HG03432 (cell line): ENCODE data around the gene HABP2.

Experiments used
- ATAC-seq: cut with Tn5 transposase; IDR thresholded peaks from one replicate; pipeline ENCODE4 v1.9.1; 2021; ENCODE audit warnings: mild to moderate bottlenecking, moderate library complexity; ENCODE audit not compliant: unreplicated experiment

Gene HABP2

GRCh38 chr10:113600569-113600968 is 47.7 kb downstream of the HABP2 start:
- no peak for ATAC-seq

- no peak for ATAC-seq
Measured at GRCh38 chr10:113603057-113603777, 50.4 kb downstream of the HABP2 start.

DNA sequence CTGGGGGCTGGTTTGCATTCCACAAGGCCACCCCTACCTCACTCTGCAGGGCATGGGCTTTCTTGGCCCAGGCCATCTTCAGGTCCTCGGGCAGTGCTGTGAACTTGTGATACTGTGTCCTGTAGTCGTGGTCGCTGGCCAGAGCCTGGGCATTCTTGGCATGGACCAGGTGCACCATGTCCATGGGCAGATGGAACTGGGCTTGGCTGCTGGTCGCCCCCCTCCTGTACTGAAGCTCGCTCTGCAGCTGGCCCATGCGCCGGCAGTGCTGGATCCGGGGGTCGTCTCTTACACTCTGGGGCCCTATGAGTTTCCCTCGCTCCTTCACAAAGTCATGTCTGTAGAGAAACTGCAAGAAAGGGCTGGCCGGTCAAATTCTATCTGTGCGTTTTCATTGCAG is 51.7 kb downstream of the HABP2 start:
- no peak for ATAC-seq

- no peak for ATAC-seq
Measured at GRCh38 chr10:113605268-113605978, 52.6 kb downstream of the HABP2 start.

GRCh38 chr10:113609704-113610108 is 56.9 kb downstream of the HABP2 start:
- no peak for ATAC-seq

- no peak for ATAC-seq
Measured at GRCh38 chr10:113610631-113611601, 58.1 kb downstream of the HABP2 start.

- ATAC-seq: no peak
Measured at GRCh38 chr10:113612154-113612553, 59.3 kb downstream of the HABP2 start.

- no peak for ATAC-seq
Measured at GRCh38 chr10:113613427-113613826, 60.6 kb downstream of the HABP2 start.

DNA sequence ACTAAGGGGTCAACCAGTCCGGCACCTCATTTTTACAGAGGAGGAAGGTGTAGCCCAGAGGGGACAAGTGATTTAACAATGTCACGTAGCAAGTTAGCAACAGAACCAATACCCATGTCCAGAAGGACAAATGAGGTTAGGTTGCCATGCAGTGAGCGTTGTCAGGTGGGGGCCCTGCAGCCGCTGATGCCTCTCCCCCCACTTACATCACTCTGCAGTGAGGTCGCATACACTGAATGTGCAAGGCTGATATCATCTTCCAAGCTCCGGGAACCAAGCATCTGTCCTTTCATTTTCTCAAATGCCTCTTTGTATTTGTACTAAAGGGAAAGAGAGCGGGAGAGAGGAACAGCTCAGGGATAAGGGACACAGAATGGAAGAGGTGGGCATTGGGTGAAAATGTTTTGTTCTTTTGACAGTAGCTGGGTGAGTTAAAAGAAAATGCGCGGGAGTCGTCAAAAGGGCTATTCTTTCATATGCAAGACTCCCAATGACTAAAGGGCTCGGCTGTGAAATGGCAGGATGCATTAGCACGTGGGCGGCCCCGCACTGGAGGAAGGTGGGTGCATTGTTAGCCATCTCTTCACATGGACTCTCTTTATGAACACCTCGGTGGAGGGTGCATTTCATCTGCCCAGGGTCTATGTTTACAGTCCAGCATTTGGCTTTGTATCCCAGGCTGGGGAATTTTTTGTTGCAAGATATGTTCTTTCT is 61.3 kb downstream of the HABP2 start:
- ATAC-seq: no peak

- no peak for ATAC-seq
Measured at GRCh38 chr10:113616244-113617074, 63.6 kb downstream of the HABP2 start.

DNA sequence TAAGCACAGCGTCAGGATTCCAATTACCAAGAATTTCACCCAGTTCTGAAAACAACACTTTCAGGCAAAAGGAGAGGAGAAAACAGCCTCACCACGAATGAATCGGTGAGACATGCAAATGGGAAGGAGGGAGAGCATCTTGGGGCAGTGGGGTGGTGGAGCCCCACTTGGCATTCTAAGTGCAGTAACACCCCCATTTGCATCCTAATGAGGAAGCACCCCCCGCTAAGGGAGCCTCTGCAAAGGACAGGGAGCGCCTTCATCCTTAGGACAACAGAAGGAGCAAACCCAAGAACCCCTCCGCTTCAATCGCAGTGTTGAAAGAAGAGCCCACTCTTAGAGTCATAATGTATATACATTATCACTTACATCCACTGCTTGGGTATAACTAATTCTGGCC is 64.2 kb downstream of the HABP2 start:
- ATAC-seq: no peak

DNA sequence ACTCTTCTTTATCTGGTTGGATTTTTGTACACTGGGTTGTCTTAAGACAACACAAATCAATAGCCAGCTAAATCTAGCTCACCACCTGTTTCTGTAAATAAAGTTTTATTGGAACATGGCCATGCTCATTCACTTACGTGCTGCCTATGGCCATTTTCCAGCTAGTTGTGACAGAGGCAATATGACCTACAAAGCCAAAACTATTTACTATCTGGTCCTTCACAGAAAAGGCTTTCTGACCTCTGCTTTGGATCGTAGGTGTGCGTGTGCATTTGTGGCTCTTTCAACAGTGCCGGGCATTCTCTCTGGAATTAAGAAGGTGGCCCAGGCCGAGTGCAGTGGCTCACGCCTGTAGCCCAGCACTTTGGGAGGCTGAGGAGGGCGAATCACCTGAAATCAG is 65.5 kb downstream of the HABP2 start:
- no peak for ATAC-seq

GRCh38 chr10:113619401-113619800 is 66.5 kb downstream of the HABP2 start:
- ATAC-seq: no peak

GRCh38 chr10:113620511-113620910 is 67.7 kb downstream of the HABP2 start:
- ATAC-seq: no peak

DNA sequence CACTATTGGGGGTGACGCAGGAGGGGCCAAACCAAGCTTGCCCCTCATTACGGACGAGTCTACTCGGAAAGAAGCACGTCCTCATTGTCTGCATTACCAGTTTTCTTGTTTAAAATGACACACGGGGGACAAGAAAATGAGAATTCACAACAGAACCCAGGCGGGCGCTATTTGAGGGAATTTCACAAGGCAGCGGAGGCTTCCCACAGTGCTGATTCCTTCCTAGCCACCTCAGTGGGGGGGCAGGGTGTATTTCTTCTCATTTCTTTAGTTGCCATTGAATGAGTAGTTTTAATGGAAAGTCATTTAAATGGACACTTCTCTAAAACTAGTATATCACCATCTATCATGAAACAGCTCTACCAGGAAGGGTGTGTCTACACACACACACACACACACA is 68.1 kb downstream of the HABP2 start:
- no peak for ATAC-seq

DNA sequence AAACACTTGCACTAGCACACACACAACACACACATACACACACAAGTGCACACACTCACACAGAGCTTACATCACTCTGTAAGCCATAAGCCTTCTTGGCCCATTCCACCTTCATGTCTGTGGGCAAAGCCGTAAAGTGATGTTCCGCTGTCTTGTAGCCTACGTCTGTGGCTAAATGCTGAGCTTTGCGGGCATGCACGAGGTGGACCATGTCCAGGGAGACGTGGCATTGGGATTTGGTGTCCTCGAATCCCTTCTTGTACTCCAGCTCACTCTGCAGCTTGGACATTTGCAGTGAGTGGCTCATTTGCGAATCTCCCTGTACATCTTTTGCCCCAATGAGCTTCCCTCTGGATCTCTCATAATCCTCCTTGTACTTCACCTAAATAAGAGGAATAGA is 68.9 kb downstream of the HABP2 start:
- no peak for ATAC-seq

DNA sequence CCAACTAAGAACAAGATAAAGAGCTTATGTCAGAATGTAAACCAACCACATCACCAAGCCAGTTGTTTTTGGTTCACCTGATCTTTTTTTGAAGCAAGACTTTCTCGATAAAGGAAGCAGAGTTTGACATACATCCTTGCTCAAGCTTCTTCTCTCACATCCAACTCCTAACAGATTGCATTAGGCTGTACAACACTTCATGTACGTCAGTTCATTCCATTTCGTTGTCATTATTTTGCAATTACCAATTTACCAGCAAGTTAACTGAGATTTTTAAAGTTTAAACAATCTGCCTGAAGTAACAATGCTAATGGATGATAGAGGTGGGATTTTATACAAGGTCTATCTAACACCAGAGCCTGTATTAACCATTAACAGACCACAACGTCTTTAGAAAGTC is 70.0 kb downstream of the HABP2 start:
- no peak for ATAC-seq

- ATAC-seq: no peak
Measured at GRCh38 chr10:113625461-113626186, 72.8 kb downstream of the HABP2 start.

- no peak for ATAC-seq
Measured at GRCh38 chr10:113626809-113627355, 74.0 kb downstream of the HABP2 start.
